Ovary (tissue), 3 donors: ENCODE measurements around the gene F5.

ENCODE experiments used
- CTCF ChIP-seq, 3 donors: fragments of 450-650 bp in 2 of 3; fragments of 200-600 bp in 1 of 3; IDR thresholded peaks; one replicate each; pipeline versions ENCODE4 v1.5.1 to v1.8.0; 2016 to 2022; ENCODE audit warnings: antibody characterized with exemption in 3 of 3, mild to moderate bottlenecking in 1 of 3
- EP300 ChIP-seq: sonication (generic); formaldehyde crosslinking; IDR thresholded peaks from one replicate; pipeline ENCODE4 v1.6.1; 2017; ENCODE audit warnings: antibody characterized with exemption
- POLR2A ChIP-seq: fragments of 450-650 bp; IDR thresholded peaks from one replicate; pipeline ENCODE4 v1.6.1; 2017; ENCODE audit warnings: antibody characterized with exemption, mild to moderate bottlenecking, moderate library complexity
- donor health status: DM: no; HTN: no; CAD: no.

- no peak for TF ChIP-seq POLR2A
- no peak for TF ChIP-seq CTCF (IDR thresholded peaks at IDR 0.05)
- TF ChIP-seq EP300 = no peak
Measured at GRCh38 chr1:169561692-169562091, 24.6 kb downstream of the F5 start.
